HG03045 (cell line): ENCODE results near the gene SPOPL.
"Not testable (repeated sequence)": the region's sequence is repeated elsewhere in the genome, so short reads cannot be mapped to it uniquely, and the experiment has no call there.

ENCODE experiments used
- ATAC-seq: cut with Tn5 transposase; IDR thresholded peaks from one replicate; pipeline ENCODE4 v1.9.1; 2021; ENCODE audit warnings: mild to moderate bottlenecking, moderate library complexity; ENCODE audit not compliant: unreplicated experiment

Gene SPOPL

GRCh38 chr2:138501425-138502254, at the start of gene SPOPL:
Gene SPOPL, plus strand, starts transcription at chr2:138501770. Its CDS starts 48,447 bp downstream, at chr2:138550217.
- peak; percentile 88 for ATAC-seq

- ATAC-seq = no peak
These were observed 49.2 kb upstream of the SPOPL start for GRCh38 chr2:138452324-138452723.

- ATAC-seq = no peak
These were observed 47.8 kb upstream of the SPOPL start for GRCh38 chr2:138453815-138454214.

GRCh38 chr2:138454761-138455160, 46.8 kb upstream of the SPOPL start:
- no peak for ATAC-seq

GRCh38 chr2:138455275-138455674, 46.3 kb upstream of the SPOPL start:
- ATAC-seq = no peak

- no peak for ATAC-seq
These were observed 45.9 kb upstream of the SPOPL start for GRCh38 chr2:138455691-138456090.

- not testable (repeated sequence) for ATAC-seq
These were observed 38.9 kb upstream of the SPOPL start for GRCh38 chr2:138462689-138463088.

GRCh38 chr2:138468617-138469016, 33.0 kb upstream of the SPOPL start:
- ATAC-seq = no peak

- ATAC-seq = no peak
These were observed 32.2 kb upstream of the SPOPL start for GRCh38 chr2:138469411-138469810.

GRCh38 chr2:138470941-138471340, 30.6 kb upstream of the SPOPL start:
- no peak for ATAC-seq

GRCh38 chr2:138474100-138474825, 27.3 kb upstream of the SPOPL start:
- no peak for ATAC-seq

GRCh38 chr2:138475277-138475776, 26.2 kb upstream of the SPOPL start:
- peak; percentile 75 for ATAC-seq

GRCh38 chr2:138476186-138476585, 25.4 kb upstream of the SPOPL start:
- ATAC-seq = no peak

- ATAC-seq = no peak
These were observed 24.6 kb upstream of the SPOPL start for GRCh38 chr2:138476940-138477339.

GRCh38 chr2:138482796-138483195, 18.8 kb upstream of the SPOPL start:
- ATAC-seq = not testable (repeated sequence)

GRCh38 chr2:138485019-138485418, 16.6 kb upstream of the SPOPL start:
- no peak for ATAC-seq

GRCh38 chr2:138486363-138487198, 15.0 kb upstream of the SPOPL start:
- no peak for ATAC-seq

- no peak for ATAC-seq
These were observed 10.7 kb upstream of the SPOPL start for GRCh38 chr2:138490673-138491494.

GRCh38 chr2:138491495-138491862, 10.1 kb upstream of the SPOPL start:
- no peak for ATAC-seq

- no peak for ATAC-seq
These were observed 9.4 kb upstream of the SPOPL start for GRCh38 chr2:138492160-138492559.
